Measurements from ENCODE around the gene ATP2B1.

DNA sequence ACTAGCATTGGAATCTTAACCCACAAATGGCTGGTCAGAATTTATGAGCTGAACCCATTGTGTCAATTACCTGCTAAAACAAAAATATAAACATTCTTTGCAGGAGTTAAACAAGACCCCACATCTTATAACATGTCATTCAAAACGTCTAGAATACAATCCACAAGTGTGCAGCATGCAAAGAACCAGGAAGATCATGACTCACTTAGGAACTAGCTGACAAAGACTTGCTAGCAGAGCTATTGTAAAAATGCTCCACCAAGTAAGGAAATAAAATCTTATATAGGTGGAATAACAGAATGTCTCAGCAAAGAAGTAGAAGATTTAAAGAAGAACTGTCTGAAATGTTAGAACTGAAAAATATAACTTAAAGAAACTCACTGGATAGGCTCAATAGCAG lies 156.3 kb downstream of the ATP2B1 start:
- TF ChIP-seq, protein P1, sequence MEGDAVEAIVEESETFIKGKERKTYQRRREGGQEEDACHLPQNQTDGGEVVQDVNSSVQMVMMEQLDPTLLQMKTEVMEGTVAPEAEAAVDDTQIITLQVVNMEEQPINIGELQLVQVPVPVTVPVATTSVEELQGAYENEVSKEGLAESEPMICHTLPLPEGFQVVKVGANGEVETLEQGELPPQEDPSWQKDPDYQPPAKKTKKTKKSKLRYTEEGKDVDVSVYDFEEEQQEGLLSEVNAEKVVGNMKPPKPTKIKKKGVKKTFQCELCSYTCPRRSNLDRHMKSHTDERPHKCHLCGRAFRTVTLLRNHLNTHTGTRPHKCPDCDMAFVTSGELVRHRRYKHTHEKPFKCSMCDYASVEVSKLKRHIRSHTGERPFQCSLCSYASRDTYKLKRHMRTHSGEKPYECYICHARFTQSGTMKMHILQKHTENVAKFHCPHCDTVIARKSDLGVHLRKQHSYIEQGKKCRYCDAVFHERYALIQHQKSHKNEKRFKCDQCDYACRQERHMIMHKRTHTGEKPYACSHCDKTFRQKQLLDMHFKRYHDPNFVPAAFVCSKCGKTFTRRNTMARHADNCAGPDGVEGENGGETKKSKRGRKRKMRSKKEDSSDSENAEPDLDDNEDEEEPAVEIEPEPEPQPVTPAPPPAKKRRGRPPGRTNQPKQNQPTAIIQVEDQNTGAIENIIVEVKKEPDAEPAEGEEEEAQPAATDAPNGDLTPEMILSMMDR (CRISPR knock-in tag; IDR thresholded peaks at IDR 0.05), result no peak
- TF ChIP-seq, protein P2, sequence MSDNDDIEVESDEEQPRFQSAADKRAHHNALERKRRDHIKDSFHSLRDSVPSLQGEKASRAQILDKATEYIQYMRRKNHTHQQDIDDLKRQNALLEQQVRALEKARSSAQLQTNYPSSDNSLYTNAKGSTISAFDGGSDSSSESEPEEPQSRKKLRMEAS (IDR thresholded peaks at IDR 0.05), result no peak
- TF ChIP-seq XRCC5 (optimal IDR thresholded peaks at IDR 0.05; ENCODE audit: low read length) (no peak), REL (CRISPR knock-in tag; conservative IDR thresholded peaks at IDR 0.05) (no peak), ELF4 (CRISPR knock-in tag; IDR thresholded peaks at IDR 0.05; ENCODE audit: borderline replicate concordance) (no peak), NFE2 (CRISPR knock-in tag; IDR thresholded peaks at IDR 0.05) (no peak), ZNF850 (CRISPR knock-in tag; conservative IDR thresholded peaks at IDR 0.05) (no peak), ZNF292 (CRISPR knock-in tag; IDR thresholded peaks at IDR 0.05; ENCODE audit: borderline replicate concordance, low read depth) (no peak)
